HG03342 (cell line): ENCODE results near the gene LRPPRC.

Experiments
- ATAC-seq: cut with Tn5 transposase; IDR thresholded peaks from one replicate; pipeline ENCODE4 v1.9.1; 2021; ENCODE audit warnings: mild to moderate bottlenecking, moderate library complexity; ENCODE audit not compliant: unreplicated experiment

LRPPRC gene

DNA sequence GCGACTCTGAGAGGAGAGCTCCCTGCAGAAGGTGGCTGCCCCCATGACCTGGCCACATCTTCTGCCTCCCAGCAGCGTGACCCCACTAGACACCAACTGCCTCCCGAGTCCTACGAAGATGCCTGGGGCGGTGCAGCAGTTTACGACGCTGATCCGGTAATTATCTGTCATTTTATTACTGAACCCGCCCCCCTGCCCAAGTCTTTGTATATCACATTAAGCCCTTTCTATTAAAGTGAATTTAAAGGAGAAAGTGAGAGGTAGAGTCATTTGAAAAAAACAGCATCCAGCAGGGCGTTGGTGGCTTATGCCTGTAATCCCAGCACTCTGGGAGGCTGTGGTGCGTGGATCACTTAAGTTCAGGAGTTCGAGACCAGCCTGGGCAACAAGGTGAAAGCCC is 123.6 kb downstream of the LRPPRC start:
- no peak for ATAC-seq

DNA sequence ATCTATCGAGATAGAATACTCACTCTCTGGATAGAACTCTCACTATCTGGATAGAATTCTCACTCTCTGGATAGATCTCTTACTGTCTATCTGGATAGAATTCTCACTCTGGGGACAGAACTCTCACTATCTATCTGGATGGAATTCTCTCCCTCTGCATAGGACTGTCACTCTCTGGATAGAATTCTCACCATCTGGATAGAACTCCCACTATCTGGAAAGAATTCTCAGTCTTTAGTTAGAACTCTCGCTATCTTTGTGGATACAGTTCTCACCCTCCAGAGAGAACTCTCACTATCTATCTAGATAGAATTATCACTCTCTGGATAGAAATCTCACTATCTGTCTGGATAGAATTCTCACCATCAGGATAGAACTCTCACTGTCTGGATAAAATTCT is 140.5 kb downstream of the LRPPRC start:
- no peak for ATAC-seq

DNA sequence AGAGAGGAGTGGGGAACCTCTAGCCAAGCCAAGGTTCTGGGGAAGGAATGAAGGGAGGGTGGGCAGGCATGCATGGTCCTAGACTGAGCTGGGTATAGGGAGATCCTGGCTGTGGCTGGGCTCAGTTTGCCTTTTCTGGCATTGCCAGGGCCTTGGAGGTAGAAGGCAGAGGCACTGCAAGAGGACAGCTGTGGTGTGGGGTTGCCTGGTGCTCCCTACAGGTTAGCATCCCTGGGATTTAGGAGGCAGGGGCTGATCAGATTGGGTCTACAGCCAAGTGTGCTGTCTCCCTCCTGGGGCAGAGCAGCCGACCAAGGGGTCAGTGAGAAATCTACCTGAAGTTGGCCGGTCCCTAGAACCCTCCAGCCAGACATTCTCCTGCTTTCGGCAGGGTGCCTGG is 141.1 kb downstream of the LRPPRC start:
- ATAC-seq, result no peak

DNA sequence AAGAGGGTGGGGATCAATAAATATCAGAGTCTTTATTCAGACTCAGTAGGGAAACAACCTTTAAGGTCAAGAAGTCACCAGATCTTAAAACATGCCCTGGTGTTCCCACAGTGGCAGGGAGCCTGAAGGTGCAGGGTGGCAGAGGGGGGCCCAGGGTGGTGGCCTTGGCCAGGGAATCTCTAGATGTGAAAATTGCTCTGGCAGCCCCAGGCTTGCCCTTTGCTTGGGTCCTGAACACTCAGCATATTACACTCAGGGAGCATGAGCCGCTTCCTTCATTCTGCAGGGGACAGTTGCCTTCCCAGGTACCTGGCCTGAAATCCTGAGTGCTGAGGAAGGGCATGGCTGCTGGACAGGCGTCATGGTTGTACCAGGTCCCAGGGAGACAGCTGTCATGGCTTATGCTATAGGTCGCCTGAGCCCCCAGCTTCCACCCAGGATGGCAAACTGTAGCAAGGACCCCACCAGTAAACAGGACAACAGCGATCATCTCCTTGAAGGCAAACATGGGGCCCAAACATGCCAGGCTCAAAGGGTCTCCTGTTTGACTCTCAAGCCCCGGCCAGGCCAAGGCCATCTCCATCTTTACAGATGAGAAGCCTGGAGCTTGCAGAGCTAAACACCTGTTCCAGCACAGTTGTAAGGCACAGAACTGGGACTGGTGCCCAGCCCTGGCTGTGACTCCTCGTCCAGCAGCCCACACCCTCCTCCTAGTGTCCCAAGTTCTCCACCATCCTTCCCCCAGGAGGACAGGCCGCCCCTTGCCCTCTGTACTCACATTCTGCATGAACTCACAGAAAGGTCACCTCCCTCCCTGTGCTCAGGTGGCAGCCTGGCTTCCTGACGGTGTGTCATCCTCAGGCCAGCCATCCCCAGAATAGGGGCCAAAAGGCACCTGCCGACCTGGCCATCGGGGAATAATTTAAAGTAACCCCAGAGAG is 142.4 kb downstream of the LRPPRC start:
- no peak for ATAC-seq

DNA sequence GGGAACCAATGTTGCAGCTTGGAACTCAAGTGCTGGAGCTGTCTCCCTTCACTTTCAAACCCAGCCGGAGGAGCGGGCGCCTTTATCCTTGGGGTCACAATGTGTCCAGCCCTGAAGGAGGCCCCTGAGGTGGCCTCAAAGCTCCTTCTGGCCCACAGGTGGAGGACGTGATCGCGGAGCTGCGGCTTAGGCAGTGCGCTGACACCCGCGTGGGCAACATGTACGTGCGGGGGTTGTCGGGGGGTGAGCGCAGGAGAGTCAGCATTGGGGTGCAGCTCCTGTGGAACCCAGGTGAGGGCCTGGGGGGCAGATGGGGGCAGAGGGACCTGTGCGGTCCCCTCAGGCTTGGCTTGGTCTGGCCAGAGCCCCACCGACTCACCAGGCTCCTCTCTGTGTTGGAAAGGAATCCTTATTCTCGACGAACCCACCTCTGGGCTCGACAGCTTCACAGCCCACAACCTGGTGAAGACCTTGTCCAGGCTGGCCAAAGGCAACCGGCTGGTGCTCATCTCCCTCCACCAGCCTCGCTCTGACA is 143.5 kb downstream of the LRPPRC start:
- no peak for ATAC-seq

DNA sequence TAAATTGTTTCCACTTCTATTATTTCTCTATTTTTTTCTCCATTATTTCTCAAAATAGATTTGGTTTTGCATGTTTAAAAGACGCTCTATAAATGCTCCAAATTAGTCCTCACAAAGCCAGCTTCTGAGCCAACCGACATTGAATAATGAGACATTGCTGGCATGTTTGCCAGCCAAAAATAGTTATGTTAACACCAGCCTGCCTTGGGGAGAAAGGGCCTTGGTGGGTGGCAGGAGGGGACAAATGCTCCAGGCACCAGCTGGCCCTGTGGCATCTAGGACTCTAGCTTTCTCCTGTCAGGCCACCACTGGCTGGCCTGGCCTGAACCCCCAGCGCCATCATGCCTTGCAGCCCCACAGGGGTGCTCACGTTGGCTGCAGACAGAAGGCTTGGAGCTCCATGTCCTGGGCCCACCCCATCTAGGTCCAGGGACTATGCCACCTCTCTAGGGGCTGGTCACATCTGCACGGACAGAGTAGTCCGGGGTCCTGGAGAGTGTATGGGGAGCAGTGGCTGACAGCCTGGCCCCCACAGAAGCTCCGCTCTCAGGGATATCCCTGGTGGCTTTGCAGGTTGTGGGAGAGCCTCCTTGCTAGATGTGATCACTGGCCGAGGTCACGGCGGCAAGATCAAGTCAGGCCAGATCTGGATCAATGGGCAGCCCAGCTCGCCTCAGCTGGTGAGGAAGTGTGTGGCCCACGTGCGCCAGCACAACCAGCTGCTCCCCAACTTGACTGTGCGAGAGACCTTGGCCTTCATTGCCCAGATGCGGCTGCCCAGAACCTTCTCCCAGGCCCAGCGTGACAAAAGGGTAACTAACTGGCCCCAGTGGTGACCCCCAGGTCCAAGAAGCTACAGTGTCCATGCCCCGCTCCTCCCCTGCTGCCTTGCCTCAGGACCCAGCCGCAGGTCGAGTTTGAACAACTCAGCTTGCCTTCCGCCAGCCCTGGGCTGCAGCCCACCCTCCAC is 144.5 kb downstream of the LRPPRC start:
- no peak for ATAC-seq

DNA sequence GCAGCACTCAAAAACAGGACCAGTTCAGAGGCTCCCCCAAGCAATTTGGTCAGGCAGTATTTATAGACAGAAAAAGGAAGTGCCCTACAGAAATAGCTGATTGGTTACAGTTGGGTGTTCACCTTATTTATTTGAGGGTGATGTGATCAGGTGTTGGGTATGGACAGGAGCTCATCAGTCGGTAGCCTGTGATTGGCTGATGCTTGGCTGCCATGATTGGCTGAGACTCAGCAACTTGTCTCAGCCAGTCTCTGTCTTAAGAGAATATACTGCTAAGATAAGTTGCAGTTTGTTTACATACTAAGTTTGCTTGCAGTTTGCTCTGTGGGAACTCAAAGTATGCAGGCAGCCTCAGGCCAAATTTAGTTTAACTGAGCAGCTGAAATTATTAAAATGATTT is 147.6 kb downstream of the LRPPRC start:
- no peak for ATAC-seq

DNA sequence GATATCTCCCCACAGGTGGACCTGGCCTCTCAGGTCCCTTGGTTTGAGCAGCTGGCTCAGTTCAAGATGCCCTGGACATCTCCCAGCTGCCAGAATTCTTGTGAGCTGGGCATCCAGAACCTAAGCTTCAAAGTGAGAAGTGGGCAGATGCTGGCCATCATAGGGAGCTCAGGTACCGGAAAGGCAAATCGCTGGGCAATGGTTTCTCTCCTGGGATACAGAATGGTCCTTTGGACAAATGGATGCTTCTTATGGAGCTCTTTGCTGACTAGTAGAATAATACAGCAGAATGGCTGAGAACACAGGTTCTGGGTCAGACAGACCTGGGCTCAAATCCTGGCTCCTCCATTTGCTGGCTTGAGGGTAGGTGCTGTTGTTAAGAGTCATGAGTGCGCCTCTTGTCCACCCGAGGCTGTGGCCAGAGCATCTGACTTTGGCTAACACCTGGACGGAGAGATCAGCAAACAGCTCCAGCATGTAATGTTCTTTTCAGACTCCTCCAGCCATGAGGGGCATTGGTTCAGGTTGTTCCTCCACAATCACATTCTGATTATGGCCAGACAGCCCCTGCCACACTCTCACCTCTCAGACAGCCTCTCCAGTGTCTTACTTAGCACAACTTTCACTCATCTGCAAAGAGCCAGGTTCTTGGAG is 149.5 kb downstream of the LRPPRC start:
- no peak for ATAC-seq

DNA sequence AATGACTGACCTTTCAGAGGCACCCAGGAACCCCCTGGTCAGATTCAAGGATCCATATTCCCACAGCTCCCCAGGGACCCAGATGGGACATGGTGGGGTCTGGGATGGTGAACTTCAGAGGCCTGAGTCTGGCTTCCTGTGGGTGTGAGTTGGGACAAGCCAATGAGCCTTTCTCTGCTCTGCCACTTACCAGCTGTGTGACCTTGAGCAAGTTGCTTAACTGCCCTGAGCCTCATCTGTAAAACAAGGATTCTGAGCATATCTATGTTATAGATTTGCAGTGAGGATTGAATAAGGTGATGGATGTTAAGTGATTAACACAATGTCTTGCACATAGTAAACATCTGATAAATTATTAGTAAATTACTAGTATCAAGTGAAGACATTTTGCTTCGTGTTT is 150.6 kb downstream of the LRPPRC start:
- ATAC-seq, result no peak

DNA sequence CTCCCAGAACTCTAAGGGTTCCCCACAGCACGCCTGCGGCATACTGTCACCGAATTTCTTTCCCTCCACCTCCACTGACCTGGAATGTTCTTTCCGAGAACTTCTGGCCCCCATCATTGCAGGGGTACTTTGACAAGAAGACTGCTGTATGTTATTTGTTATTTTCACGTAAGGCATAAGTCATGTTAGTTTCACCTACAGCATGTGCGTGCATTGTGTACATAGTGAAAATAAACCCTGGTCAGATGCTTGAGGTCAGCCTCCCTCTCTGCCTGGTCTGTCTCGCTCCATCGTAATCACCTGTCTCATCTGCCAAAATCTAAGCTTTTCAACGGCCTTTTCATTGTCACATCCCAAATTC is 152.9 kb downstream of the LRPPRC start:
- ATAC-seq, result no peak

DNA sequence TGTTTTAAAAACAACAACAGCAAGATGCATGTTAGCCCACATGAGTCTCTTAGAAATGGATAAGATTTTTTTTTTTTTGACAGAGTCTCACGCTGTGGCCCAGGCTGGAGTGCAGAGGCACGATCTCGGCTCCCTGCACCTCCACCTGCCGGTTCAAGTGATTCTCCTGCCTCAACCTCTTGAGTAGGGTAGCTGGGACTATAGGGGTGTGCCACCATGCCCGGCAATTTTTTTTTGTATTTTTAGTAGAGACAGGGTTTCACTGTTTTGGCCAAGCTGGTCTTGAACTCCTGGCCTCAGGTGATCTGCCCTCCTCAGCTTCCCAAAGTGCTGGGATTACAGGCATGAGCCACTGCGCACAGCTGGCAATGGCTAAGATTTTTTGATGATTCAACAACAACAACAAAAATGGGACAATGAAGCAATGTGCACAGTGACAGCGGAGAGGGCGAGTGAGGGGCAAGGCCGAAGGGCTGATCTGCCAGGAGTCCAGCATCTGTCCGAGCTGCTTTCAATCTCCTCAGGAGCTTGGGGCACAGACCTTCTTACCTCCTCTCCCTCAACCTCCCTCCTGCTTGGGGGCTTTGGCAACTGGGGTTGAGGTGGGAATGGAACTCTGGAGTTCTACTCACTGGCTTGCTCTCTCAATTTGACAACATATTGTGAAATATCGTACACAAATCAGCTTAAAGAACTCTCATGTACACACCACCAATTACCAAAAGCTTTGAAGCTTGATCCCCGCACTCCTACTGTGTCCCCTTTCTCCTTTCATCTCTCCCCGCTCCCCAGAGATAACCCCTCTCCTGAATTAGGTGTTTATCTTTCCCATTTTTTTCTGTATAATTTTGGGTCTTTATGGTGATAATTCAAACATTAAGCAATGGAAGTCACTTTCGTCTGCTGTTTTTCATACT is 153.6 kb downstream of the LRPPRC start:
- ATAC-seq, result no peak

DNA sequence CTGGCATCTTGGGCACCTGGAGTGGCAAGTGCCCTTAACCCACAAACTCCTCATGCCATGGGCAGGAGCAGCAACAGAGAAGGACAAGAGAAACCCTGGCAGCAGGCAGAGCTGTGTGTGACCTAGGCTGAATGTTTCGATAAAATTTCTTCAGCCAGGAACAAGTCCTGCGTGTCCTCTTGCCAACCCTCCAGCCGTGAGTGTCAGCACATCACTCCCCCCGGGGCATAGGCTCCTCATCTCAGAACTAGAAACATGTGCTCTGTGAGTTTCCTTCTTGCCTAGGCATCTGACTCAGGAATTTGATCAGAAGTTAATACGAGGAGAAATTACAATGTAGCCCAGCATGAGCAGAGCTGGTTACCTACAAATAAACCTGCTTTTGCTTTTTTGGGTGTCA is 154.8 kb downstream of the LRPPRC start:
- ATAC-seq, result no peak

DNA sequence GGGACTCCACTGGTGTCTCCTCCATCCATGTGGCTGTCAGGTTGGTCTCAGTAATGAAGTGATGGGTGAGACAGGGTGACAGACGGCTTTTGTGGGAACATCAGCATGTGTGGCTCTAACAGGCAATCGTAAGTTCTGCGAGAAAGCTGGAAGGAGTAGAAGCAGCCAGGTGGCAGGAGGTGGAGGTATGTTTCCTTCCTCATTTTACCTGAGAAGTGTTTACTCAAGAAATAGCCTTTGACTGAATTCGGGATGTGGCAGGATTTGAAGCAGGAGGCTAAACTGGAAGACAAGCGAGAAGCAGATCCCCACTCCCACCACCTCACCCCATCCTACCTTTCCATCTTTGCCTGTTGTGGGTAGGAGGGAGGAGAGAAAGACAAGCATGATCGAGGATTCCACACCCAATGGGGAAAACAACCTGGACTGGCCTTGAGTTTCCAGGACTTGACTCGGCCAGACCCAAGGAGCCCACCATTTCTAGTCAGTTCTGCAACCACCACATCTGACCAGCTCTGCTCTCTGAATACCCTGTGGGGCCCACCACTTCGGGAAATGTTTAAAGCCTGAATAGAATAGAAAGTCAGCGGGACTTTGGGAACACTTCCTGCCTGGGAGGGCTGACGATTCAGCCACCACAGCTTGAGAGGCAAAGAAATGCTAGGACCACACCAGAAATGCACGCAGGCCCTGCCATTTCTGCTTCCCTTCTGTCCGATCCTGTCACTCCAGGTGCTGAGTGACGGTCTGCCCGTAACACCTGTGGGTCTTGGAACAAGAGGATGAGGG is 155.8 kb downstream of the LRPPRC start:
- ATAC-seq, result no peak

DNA sequence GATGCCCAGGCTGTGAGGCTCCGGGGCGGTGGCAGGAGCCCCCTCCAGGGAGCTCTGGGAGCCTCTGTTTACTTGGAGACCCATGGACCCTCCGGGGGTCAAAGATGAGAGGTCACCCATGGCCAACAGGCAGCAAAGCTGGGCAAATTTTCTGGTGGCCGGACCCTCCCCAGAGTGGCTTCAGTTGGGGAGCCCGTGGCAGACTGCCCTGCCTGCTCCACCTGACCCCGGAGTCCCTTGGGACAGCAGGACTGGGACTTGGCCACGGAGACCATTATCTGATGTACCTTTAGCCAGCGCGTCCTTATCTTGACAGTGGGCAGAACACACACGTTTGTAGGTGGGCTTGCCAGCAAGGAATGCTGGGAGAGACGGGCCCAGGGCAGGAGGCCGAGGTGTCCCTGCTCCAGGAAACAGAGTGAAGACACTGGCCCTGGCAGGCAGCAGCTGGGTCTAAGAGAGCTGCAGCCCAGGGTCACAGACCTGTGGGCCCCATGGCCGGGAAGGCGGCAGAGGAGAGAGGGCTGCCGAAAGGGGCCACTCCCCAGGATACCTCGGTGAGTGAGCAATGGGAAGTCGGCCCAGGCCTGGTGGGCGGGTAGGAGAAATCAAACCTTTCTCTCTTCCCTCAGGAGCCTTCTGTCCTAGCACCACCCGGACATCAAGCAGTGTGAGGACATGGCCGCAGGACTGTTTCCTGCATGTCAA is 157.1 kb downstream of the LRPPRC start, which contains the start of the genes ABCG5 and ABCG8:
Gene ABCG5 (minus strand): TSS at position 280 of the 708 bp plus-strand sequence. CDS start 160 bp downstream, at position 120.
Gene ABCG8 (plus strand): TSS at position 412 of the 708 bp plus-strand sequence. CDS start 83 bp downstream, at position 495.
- ATAC-seq, result no peak

DNA sequence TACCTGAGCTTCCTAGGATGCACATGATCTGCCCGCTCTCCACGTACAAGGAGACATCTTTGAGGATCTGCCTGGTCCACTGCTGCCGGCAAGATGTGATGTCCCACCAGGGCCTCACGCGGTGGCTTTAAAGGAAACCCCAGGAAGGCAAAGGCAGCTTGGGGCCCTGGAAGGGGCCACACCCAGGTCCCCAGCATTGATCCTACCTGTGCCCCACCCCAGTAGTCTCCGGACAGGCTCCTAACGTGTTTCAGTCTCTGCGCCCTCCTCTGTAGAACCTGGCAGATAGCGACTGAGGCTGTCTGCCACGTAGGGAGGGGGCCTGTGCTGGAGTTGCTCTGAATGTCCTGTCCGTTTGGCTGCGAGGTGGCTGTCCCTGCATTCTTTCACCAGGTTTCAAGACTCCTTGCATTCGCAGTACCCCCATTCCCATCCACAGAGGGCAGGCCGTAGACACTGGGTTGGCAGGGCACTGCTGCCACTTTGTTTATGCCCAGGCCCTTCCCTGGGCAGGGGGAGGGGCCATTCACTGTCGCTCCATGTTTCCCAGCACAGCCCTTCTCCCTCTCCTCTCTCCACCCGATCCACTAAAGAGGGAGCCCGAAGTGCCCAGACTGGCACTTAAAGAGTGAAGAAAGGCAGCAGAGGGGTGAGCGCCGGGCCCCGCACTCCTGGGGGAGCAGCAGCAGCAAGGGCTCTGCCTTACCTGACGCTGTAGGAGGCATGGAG is 157.8 kb downstream of the LRPPRC start:
- ATAC-seq, result no peak

DNA sequence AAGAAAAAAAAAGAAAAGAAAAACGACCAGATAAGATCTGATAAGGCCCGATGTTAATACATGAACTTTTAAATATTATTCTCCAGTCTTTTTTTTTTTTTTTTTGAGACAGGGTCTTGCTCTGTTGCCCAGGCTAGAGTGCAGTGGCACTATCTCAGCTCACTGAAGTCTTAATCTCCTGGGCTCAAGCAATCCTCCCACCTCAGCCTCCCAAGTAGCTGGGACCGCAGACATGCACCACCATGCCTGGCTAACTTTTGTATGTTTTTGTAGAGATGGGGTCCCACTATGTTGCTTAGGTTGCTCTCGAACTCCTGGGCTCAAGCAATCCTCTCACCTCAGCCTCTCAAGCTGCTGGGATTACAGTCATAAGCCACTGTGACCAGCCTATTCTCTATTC is 158.8 kb downstream of the LRPPRC start:
- no peak for ATAC-seq
